Prostate gland (tissue), 2 donors: Measurements from ENCODE around the gene TH. TPM values are rescaled to one million over a fixed set of nuclear protein-coding genes. Genes with fewer than 3 reads are reported as not detected.
A peak's percentile ranks its signal among the peaks of the same experiment; 100 is the strongest.

Experiments
- DNase-seq: peaks from one replicate; pipeline ENCODE4 v3.0.0-alpha.2; 2019; ENCODE audit warnings: low spot score
- H3K27ac ChIP-seq, 2 donors: fragments of 200-600 bp; sonication (generic); 2 replicates each; pipeline ENCODE4 v1.5.1; 2017 to 2019
- H3K27me3 ChIP-seq: fragments of 200-600 bp; sonication (generic); replicated peaks from 2 replicates; pipeline ENCODE4 v1.5.1; 2019; ENCODE audit not compliant: insufficient read depth
- H3K36me3 ChIP-seq, 2 donors: fragments of 200-600 bp; sonication (generic); 1 replicate in 1 of 2; 2 replicates in 1 of 2; pipeline versions ENCODE4 v1.5.1 to v1.8.1; 2017 to 2019
- H3K4me1 ChIP-seq: fragments of 200-600 bp; sonication (generic); replicated peaks from 2 replicates; pipeline ENCODE4 v1.5.1; 2019
- H3K4me3 ChIP-seq, 2 donors: fragments of 200-600 bp; sonication (generic); 2 replicates each; pipeline ENCODE4 v1.5.1; 2017 to 2019
- H3K9me3 ChIP-seq: fragments of 200-600 bp; sonication (generic); 2 replicates; pipeline ENCODE4 v1.5.1; 2017
- CTCF ChIP-seq, 4 experiments: fragments of 200-600 bp in 2 of 4; fragments of 450-650 bp in 2 of 4; sonication (generic) in 2 of 4; IDR thresholded peaks; 1 replicate in 3 of 4; 2 replicates in 1 of 4; pipeline ENCODE4 v1.5.1; 2016 to 2019; ENCODE audit warnings: antibody characterized with exemption in 4 of 4, mild to moderate bottlenecking in 2 of 4, moderate library complexity in 2 of 4
- POLR2A ChIP-seq: fragments of 450-650 bp; IDR thresholded peaks from one replicate; pipeline ENCODE4 v1.6.1; 2016; ENCODE audit warnings: antibody characterized with exemption, mild to moderate bottlenecking
- POLR2AphosphoS5 ChIP-seq: sonication (generic); formaldehyde crosslinking; IDR thresholded peaks from one replicate; pipeline ENCODE4 v1.6.1; 2017; ENCODE audit warnings: antibody characterized with exemption
- WGBS: methylation state at CpG from one replicate; pipeline ENCODE4 v1.1.5; 2018; 5-methylcytosine and 5-hydroxymethylcytosine counted together
- intact Hi-C: fragments of 100-400 bp; cut with DNase I; formaldehyde crosslinking; loops from one replicate; pipeline ENCODE4 v1.14.2; 2022
- total RNA-seq, 2 donors: library from RNA; depleted of rRNA; stranded (reverse); fragments of >200 nt; gene quantifications; one replicate each; pipeline ENCODE4 v1.1.0, GENCODE V29; 2016

Gene TH
- total RNA-seq, 2 donors from 2014 or later, result 2.4 TPM; not detected in 1

DNA sequence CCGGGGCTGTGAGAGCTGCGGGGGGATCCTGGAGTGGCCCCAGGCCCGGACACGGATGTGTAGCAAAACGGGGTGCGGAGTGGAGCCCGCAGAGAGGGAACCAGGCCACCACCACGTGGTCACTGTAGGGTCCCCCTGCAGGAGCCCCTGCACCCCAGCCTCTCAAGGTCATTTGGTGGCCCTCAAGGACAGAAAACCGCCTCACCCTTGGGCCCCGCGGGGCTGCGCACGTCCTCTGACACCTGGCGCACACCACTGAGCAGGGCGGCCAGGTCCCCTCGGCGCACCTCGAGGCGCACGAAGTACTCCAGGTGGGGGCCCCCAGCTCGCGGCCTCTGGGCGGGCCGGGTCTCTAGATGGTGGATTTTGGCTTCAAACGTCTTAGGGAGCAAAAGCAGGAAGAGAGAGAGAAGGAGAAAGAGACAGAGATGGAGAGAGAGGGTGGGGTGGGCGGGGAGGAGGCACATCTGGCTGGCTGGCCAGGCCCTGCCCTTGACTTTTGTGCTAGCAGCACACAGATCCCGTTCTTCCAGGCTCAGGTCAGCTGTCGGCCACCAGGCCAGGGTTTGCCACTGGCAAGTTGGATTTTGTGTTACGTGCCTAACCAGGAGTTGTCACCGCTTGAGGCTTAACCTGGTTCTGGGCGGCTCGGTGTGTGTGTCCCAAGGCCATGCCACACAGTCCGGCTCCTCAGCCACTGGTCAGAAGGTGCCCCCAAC, 3.2 kb downstream of the TH start:
- no peak for DNase-seq
- 80% methylated on average over 16 of the region's 33 CpGs for WGBS
- H3K27me3 ChIP-seq, result no peaks in the 10 kb centered on the region

GRCh38 chr11:2167141-2168045, 4.2 kb downstream of the TH start:
- no peak for DNase-seq
- intact Hi-C loops, result no loop called here
- TF ChIP-seq POLR2A (no peak), CTCF (IDR thresholded peaks at IDR 0.05) (no peak), POLR2AphosphoS5 (no peak)
- Histone ChIP-seq H3K27ac (no peak overlapping the region), H3K9me3 (no peaks in the 10 kb centered on the region), H3K27me3 (no peaks in the 10 kb centered on the region), H3K4me1 (no peaks in the 10 kb centered on the region), H3K4me3 (no peak overlapping the region), H3K36me3 (no peaks in the 10 kb centered on the region)
- WGBS, result 83% methylated on average over 31 of the region's 31 CpGs

More for the DNA sequence above, 3.2 kb downstream of the TH start:
- Histone ChIP-seq H3K27ac (no peak overlapping the region), H3K4me1 (no peaks in the 10 kb centered on the region), H3K4me3 (no peak overlapping the region), H3K9me3 (no peaks in the 10 kb centered on the region), H3K36me3 (no peaks in the 10 kb centered on the region)
- TF ChIP-seq POLR2A (no peak), POLR2AphosphoS5 (no peak)
- intact Hi-C loops, result no loop called here

- no peak overlapping the region for H3K27ac ChIP-seq
- 8% methylated on average over 44 of the region's 70 CpGs for WGBS
- no peak for DNase-seq
- intact Hi-C loops, result no loop called here
- H3K36me3 ChIP-seq, result no peaks in the 10 kb centered on the region
- no peak overlapping the region for H3K4me3 ChIP-seq
- no peaks in the 10 kb centered on the region for H3K27me3 ChIP-seq
- no peaks in the 10 kb centered on the region for H3K9me3 ChIP-seq
- TF ChIP-seq POLR2A (no peak), CTCF (IDR thresholded peaks at IDR 0.05) (peak; percentile 19 to 59 (median 46))
- no peaks in the 10 kb centered on the region for H3K4me1 ChIP-seq
Measured at GRCh38 chr11:2166091-2166851, 5.3 kb downstream of the TH start.

- H3K27me3 ChIP-seq, result no peaks in the 10 kb centered on the region
- no peak overlapping the region for H3K27ac ChIP-seq
- H3K9me3 ChIP-seq, result no peaks in the 10 kb centered on the region
- no peak for DNase-seq
- no peaks in the 10 kb centered on the region for H3K36me3 ChIP-seq
- H3K4me3 ChIP-seq, result no peak overlapping the region
- no peak for TF ChIP-seq POLR2A
- TF ChIP-seq POLR2AphosphoS5, result no peak
- no peak for TF ChIP-seq CTCF (IDR thresholded peaks at IDR 0.05)
- intact Hi-C loops, result no loop called here
- no peaks in the 10 kb centered on the region for H3K4me1 ChIP-seq
- 87% methylated on average over 13 of the region's 13 CpGs for WGBS
Measured at GRCh38 chr11:2165571-2165970, 6.0 kb downstream of the TH start.
